Measurements from ENCODE around the gene BACH2.
"Not testable (repeated sequence)": the region's sequence is repeated elsewhere in the genome, so short reads cannot be mapped to it uniquely, and the experiment has no call there.

The BACH2 gene

GRCh38 chr6:89894169-89894568 is 402.5 kb downstream of the BACH2 start, which contains the start of gene GJA10:
Gene GJA10 (plus strand): TSS chr6:89894469. CDS start chr6:89894469, 0 bp downstream.
- no peak for DNase-seq (ENCODE audit: low read depth)

GRCh38 chr6:89892577-89892976 is 404.1 kb downstream of the BACH2 start:
- DNase-seq (ENCODE audit: low read depth): not testable (repeated sequence)

- not testable (repeated sequence) for DNase-seq (ENCODE audit: low read depth)
These were observed 405.7 kb downstream of the BACH2 start for GRCh38 chr6:89890845-89891528.

- DNase-seq (ENCODE audit: low read depth): no peak
These were observed 407.8 kb downstream of the BACH2 start for GRCh38 chr6:89888871-89889270.

GRCh38 chr6:89888138-89888514 is 408.5 kb downstream of the BACH2 start:
- DNase-seq (ENCODE audit: low read depth): no peak

GRCh38 chr6:89887452-89888137 is 409.0 kb downstream of the BACH2 start:
- DNase-seq (ENCODE audit: low read depth): no peak

GRCh38 chr6:89886378-89887120 is 410.1 kb downstream of the BACH2 start:
- no peak for DNase-seq (ENCODE audit: low read depth)

All from stimulated activated CD4-positive, alpha-beta T cell treated with anti-CD3 and anti-CD28 coated beads, Interleukin-2, amount 100 ng/mL, for 4 hours (primary cell).